Caco-2 (cell line): ENCODE results near the gene IL16. TPM values are rescaled to one million over a fixed set of nuclear protein-coding genes. Genes with fewer than 3 reads are reported as not detected.

ENCODE experiments used
- BruUV-seq: library from RNA; stranded (reverse); fragments of 400-500 nt; replicated peaks from 2 replicates; lab custom pipeline; 2021; lab: Mats Ljungman, UMichigan
- CTCF ChIA-PET: fragments of 300-600 bp; sonication (Branson Sonifier 250); formaldehyde crosslinking; loops from one replicate; lab custom pipeline; 2022; ENCODE audit warnings: antibody characterized with exemption; lab: Charles Lee
- POLR2A ChIA-PET: fragments of 300-600 bp; sonication (Branson Sonifier 250); formaldehyde crosslinking; loops from one replicate; lab custom pipeline; 2022; ENCODE audit warnings: antibody characterized with exemption; lab: Charles Lee
- DNase-seq, 2 experiments: peaks; one replicate each; pipeline versions ENCODE4 v3.0.0 to v3.0.0-alpha.2; 2020 to 2022
- H3K27me3 ChIP-seq: replicated peaks from 2 replicates; pipeline ENCODE4 v1.6.0; 2011; ENCODE audit warnings: low read length; ENCODE audit not compliant: control insufficient read depth, insufficient read depth
- H3K36me3 ChIP-seq: 2 replicates; pipeline ENCODE4 v1.5.1; 2011; ENCODE audit warnings: low read length; ENCODE audit not compliant: control insufficient read depth, insufficient read depth
- H3K4me1 ChIP-seq: fragments of 250-450 bp; sonication (Bioruptor Pico); 2 replicates; pipeline ENCODE4 v1.5.1; 2020; ENCODE audit warnings: mild to moderate bottlenecking
- H3K4me3 ChIP-seq: 2 replicates; pipeline ENCODE4 v1.5.1; 2011; ENCODE audit warnings: low read depth, mild to moderate bottlenecking, control low read depth, low read length
- H3K9me3 ChIP-seq: fragments of 250-450 bp; sonication (Bioruptor Pico); 2 replicates; pipeline ENCODE4 v1.5.1; 2020; ENCODE audit warnings: mild to moderate bottlenecking, moderate library complexity
- H3K27ac Mint-ChIP-seq: one replicate; pipeline ENCODE4 v1.8.0; 2022; ENCODE audit warnings: mixed read lengths; ENCODE audit not compliant: unreplicated experiment
- H3K27me3 Mint-ChIP-seq: one replicate; pipeline ENCODE4 v1.8.0; 2022; ENCODE audit warnings: mixed read lengths; ENCODE audit not compliant: insufficient read depth, unreplicated experiment
- H3K36me3 Mint-ChIP-seq: one replicate; pipeline ENCODE4 v1.8.0; 2022; ENCODE audit warnings: mild to moderate bottlenecking, mixed read lengths; ENCODE audit not compliant: insufficient read depth, unreplicated experiment
- H3K4me1 Mint-ChIP-seq: one replicate; pipeline ENCODE4 v1.8.0; 2022; ENCODE audit warnings: low read depth, mixed read lengths; ENCODE audit not compliant: unreplicated experiment
- H3K4me3 Mint-ChIP-seq: one replicate; pipeline ENCODE4 v1.8.0; 2022; ENCODE audit warnings: mild to moderate bottlenecking, moderate library complexity, mixed read lengths; ENCODE audit not compliant: unreplicated experiment
- H3K9me3 Mint-ChIP-seq: one replicate; pipeline ENCODE4 v1.8.0; 2022; ENCODE audit warnings: mixed read lengths; ENCODE audit not compliant: unreplicated experiment
- intact Hi-C: fragments of 100-400 bp; cut with micrococcal nuclease; formaldehyde crosslinking; loops from one replicate; pipeline ENCODE4 v1.10.0; 2022; ENCODE audit not compliant: unreplicated experiment
- total RNA-seq: library from RNA; stranded (reverse); gene quantifications from 2 replicates; pipeline ENCODE4 v1.2.3, GENCODE V29; 2022
- TF ChIP-seq, protein P1 (sequence below), 2 experiments: fragments of 200-600 bp in 1 of 2; IDR thresholded peaks; 1 replicate in 1 of 2; 2 replicates in 1 of 2; pipeline versions ENCODE4 v1.5.1 to v1.8.0; 2011 to 2022; ENCODE audit warnings: antibody characterized with exemption in 1 of 2, control low read depth in 1 of 2, inconsistent platforms in 1 of 2, low read depth in 1 of 2, low read length in 1 of 2, mild to moderate bottlenecking in 1 of 2, moderate library complexity in 1 of 2; ENCODE audit not compliant: insufficient read depth in 1 of 2, severe bottlenecking in 1 of 2, unreplicated experiment in 1 of 2

Gene IL16
- total RNA-seq, 1 experiment from 2014 or later: not detected

DNA sequence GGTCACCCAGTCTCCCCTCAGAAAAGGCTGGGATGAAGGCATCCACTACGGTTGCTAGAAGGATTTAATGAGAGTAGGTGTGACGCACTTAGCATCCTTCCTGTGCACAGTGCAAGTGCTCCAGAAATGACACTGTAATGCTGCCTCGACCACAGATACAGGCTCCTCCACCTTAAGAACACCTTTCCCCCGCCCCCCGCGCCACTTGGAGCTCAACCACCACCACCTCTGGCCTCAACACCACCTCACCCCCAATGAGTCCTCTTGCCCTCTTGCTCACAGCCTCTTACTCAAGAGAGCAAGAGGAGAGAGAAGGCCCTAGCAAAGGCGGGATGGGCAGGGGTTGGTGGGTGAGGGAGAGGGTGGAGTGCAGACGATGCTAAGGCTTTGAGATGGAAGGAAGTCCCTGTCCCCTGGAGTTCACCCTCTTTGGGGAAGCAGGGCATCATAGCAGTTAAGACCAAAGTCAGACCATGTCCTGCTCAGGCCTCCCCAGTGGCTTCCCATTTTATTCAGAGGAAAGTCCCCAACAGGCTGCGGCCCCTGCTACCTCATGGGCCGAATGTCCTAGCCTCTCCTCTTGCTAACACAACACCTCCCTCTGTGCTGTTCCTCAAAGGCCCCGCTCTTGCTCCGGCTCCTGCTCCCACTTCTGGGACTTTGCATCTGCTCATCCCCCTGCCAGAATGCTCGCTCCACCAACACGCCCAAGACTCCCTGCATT, 118.9 kb downstream of the IL16 start:
- no peaks in the 10 kb centered on the region for H3K36me3 Mint-ChIP-seq
- Histone ChIP-seq H3K4me3 (no peak overlapping the region), H3K27me3 (no peaks in the 10 kb centered on the region), H3K36me3 (no peaks in the 10 kb centered on the region), H3K9me3 (no peaks in the 10 kb centered on the region), H3K4me1 (no peaks in the 10 kb centered on the region)
- ChIA-PET CTCF (no interaction called here), POLR2A (no interaction called here)
- H3K27me3 Mint-ChIP-seq: no peaks in the 10 kb centered on the region
- TF ChIP-seq, protein P1, sequence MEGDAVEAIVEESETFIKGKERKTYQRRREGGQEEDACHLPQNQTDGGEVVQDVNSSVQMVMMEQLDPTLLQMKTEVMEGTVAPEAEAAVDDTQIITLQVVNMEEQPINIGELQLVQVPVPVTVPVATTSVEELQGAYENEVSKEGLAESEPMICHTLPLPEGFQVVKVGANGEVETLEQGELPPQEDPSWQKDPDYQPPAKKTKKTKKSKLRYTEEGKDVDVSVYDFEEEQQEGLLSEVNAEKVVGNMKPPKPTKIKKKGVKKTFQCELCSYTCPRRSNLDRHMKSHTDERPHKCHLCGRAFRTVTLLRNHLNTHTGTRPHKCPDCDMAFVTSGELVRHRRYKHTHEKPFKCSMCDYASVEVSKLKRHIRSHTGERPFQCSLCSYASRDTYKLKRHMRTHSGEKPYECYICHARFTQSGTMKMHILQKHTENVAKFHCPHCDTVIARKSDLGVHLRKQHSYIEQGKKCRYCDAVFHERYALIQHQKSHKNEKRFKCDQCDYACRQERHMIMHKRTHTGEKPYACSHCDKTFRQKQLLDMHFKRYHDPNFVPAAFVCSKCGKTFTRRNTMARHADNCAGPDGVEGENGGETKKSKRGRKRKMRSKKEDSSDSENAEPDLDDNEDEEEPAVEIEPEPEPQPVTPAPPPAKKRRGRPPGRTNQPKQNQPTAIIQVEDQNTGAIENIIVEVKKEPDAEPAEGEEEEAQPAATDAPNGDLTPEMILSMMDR (IDR thresholded peaks at IDR 0.05; ENCODE audit: insufficient read depth in 1 of 2, low read depth in 1 of 2, low read length in 1 of 2, severe bottlenecking in 1 of 2, unreplicated experiment in 1 of 2): no peak
- BruUV-seq: no TSS peak
- no peaks in the 10 kb centered on the region for H3K9me3 Mint-ChIP-seq
- H3K4me1 Mint-ChIP-seq: no peaks in the 10 kb centered on the region
- H3K27ac Mint-ChIP-seq: no peak overlapping the region
- DNase-seq: no peak
- intact Hi-C loops: no loop called here
- no peak overlapping the region for H3K4me3 Mint-ChIP-seq

DNA sequence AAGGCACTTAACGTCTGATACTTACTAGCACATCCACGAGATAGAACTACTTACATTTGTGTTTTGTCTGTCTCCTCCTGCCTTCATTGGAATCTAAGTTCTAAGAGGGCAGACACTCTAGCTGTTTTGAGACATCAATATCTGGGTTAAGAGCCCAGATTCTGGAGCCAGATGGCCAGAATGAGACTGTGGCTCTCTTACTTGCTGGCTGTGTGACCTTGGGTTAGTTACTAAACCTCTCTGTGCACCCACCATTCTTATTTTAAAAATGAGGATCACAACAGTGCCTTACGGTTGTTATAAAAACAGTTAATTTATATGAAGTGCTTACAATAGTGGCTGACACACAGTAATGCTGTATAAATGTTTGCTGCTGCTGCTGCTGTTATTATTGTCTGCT, 119.6 kb downstream of the IL16 start:
- no peaks in the 10 kb centered on the region for H3K4me1 ChIP-seq
- H3K36me3 Mint-ChIP-seq: no peaks in the 10 kb centered on the region
- TF ChIP-seq, protein P1 (IDR thresholded peaks at IDR 0.05; ENCODE audit: insufficient read depth in 1 of 2, low read depth in 1 of 2, low read length in 1 of 2, severe bottlenecking in 1 of 2, unreplicated experiment in 1 of 2): no peak
- no peaks in the 10 kb centered on the region for H3K27me3 ChIP-seq
- intact Hi-C loops: no loop called here
- DNase-seq: no peak
- H3K4me3 ChIP-seq: no peak overlapping the region
- no TSS peak for BruUV-seq
- no peaks in the 10 kb centered on the region for H3K36me3 ChIP-seq
- no peaks in the 10 kb centered on the region for H3K4me1 Mint-ChIP-seq
- ChIA-PET CTCF (no interaction called here), POLR2A (no interaction called here)
- H3K27ac Mint-ChIP-seq: no peak overlapping the region
- no peaks in the 10 kb centered on the region for H3K9me3 ChIP-seq
- H3K27me3 Mint-ChIP-seq: no peaks in the 10 kb centered on the region
- no peak overlapping the region for H3K4me3 Mint-ChIP-seq
- H3K9me3 Mint-ChIP-seq: no peaks in the 10 kb centered on the region

DNA sequence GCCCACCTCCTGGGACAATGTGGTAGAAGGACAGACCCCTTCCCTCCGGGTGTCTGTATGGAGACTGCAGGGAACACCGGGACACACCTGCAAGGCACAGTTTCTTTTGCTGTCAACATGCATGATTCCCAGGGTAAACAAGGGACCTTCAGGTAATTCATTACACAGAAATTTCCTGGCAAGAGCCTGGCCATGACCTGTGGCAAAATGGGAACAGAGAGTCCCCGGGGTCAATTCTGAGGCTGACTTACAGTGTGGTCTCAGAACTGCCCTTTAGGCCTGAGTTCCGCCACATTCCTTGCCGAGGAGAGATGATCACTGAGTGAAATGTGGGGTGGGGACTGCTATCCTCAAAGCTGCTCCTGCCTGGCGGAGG, 121.0 kb downstream of the IL16 start:
- ChIA-PET POLR2A (no interaction called here), CTCF (no interaction called here)
- no peaks in the 10 kb centered on the region for H3K36me3 Mint-ChIP-seq
- Histone ChIP-seq H3K9me3 (no peaks in the 10 kb centered on the region), H3K36me3 (no peaks in the 10 kb centered on the region), H3K27me3 (no peaks in the 10 kb centered on the region), H3K4me1 (peaks cover 6% of the 10 kb centered on the region), H3K4me3 (no peak overlapping the region)
- intact Hi-C loops: no loop called here
- DNase-seq: no peak
- no peak overlapping the region for H3K4me3 Mint-ChIP-seq
- no TSS peak for BruUV-seq
- no peaks in the 10 kb centered on the region for H3K9me3 Mint-ChIP-seq
- no peak overlapping the region for H3K27ac Mint-ChIP-seq
- H3K27me3 Mint-ChIP-seq: no peaks in the 10 kb centered on the region
- TF ChIP-seq, protein P1 (IDR thresholded peaks at IDR 0.05; ENCODE audit: insufficient read depth in 1 of 2, low read depth in 1 of 2, low read length in 1 of 2, severe bottlenecking in 1 of 2, unreplicated experiment in 1 of 2): no peak
- no peaks in the 10 kb centered on the region for H3K4me1 Mint-ChIP-seq
